HTERT RPE-1 (cell line): ENCODE measurements around the gene POTEB.
"Not testable (repeated sequence)": the region's sequence is repeated elsewhere in the genome, so short reads cannot be mapped to it uniquely, and the experiment has no call there.

Source experiments
- in situ Hi-C: fragments of 300-500 bp; cut with MboI; formaldehyde crosslinking; loops from 4 replicates; pipeline ENCODE4 v1.14.3; 2020; ENCODE audit warnings: low sequenced_read_pairs

Gene POTEB

GRCh38 chr15:21877635-21878034 is at the start of gene POTEB:
POTEB (minus strand) TSS chr15:21877735; CDS start chr15:21877246, 489 bp downstream.
- in situ Hi-C loops = not testable (repeated sequence)

GRCh38 chr15:21890955-21891354 is 13.4 kb upstream of the POTEB start:
- in situ Hi-C loops = not testable (repeated sequence)

DNA sequence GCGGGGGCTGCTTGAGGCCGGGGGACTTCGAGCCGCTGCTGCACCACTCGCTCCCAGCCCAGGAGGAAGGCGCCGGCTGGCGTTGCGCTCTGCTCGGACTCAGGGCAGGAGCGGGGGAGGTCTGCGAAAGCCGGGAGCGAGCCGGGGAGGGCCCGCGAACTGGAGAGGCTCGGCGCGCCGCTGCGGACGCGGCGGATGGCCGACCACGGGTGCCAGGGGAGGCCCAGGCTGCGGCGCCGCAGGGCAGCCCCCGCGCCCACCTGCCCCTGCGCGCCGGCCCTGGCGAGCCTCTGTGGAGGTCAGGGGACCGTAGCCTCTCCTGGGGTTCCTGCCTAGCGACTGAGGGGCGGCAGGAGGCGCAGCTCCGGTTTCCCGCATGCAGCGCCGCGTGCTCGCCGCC is 12.0 kb upstream of the POTEB start:
- in situ Hi-C loops = not testable (repeated sequence)

DNA sequence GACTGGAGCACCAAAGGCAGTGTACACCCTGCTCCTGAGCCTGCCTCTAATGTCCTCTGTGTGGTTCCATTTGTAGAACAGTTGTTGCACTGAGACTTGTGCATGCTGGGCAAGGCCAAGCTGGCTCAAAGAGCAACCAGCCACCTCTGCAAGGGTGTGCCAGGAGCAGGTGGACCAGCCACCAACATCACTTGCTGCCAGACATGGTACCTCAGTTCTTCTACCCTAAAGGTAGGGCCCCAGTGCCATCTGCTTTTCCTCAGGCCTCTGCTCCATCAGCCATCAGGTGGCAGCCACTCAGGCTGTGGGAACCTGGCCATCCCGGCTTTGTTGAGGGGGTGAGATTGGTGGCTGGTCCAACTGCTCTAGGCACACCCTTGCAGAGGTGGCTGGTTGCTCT is 38.7 kb downstream of the POTEB start:
- in situ Hi-C loops = not testable (repeated sequence)
